Measurements from ENCODE around the gene SERPINB2.
A peak's percentile ranks its signal among the peaks of the same experiment; 100 is the strongest.
"Not testable (repeated sequence)": the region's sequence is repeated elsewhere in the genome, so short reads cannot be mapped to it uniquely, and the experiment has no call there.

Gene SERPINB2

GRCh38 chr18:63936932-63937393, 49.5 kb downstream of the SERPINB2 start:
- no peak for DNase-seq (ENCODE audit: low read depth)
- TF ChIP-seq CTCF (IDR thresholded peaks at IDR 0.05; ENCODE audit: control insufficient read depth, insufficient read depth, low read depth, low read length, missing control alignments) = no peak
- H3K4me3 ChIP-seq (ENCODE audit: control insufficient read depth, low read depth, low read length) = peak overlapping the region; percentile 80

- H3K4me3 ChIP-seq (ENCODE audit: control insufficient read depth, low read depth, low read length) = no peak overlapping the region
- DNase-seq (ENCODE audit: low read depth) = no peak
- no peak for TF ChIP-seq CTCF (IDR thresholded peaks at IDR 0.05; ENCODE audit: control insufficient read depth, insufficient read depth, low read depth, low read length, missing control alignments)
These were observed 52.5 kb downstream of the SERPINB2 start for GRCh38 chr18:63940008-63940407.

- DNase-seq (ENCODE audit: low read depth); H3K4me3 ChIP-seq (ENCODE audit: control insufficient read depth, low read depth, low read length): not testable (repeated sequence)
These were observed 53.1 kb downstream of the SERPINB2 start for GRCh38 chr18:63940543-63941050.

GRCh38 chr18:63947051-63947790, 59.7 kb downstream of the SERPINB2 start:
- no peak for TF ChIP-seq CTCF (IDR thresholded peaks at IDR 0.05; ENCODE audit: control insufficient read depth, insufficient read depth, low read depth, low read length, missing control alignments)
- no peak overlapping the region for H3K4me3 ChIP-seq (ENCODE audit: control insufficient read depth, low read depth, low read length)
- no peak for DNase-seq (ENCODE audit: low read depth)

GRCh38 chr18:63949068-63949737, 61.7 kb downstream of the SERPINB2 start, which contains the start of gene HMSD:
TSS of gene HMSD (plus strand) at chr18:63949301. CDS start at chr18:63953456, 4,155 bp downstream.
- DNase-seq (ENCODE audit: low read depth) = no peak
- TF ChIP-seq CTCF (IDR thresholded peaks at IDR 0.05; ENCODE audit: control insufficient read depth, insufficient read depth, low read depth, low read length, missing control alignments) = peak; percentile 30
- no peak within 1 kb of the TSS; the same call in 1 of the 2 replicates for H3K4me3 ChIP-seq (ENCODE audit: control insufficient read depth, low read depth, low read length)

- DNase-seq (ENCODE audit: low read depth) = no peak
- H3K4me3 ChIP-seq (ENCODE audit: control insufficient read depth, low read depth, low read length) = no peak overlapping the region
- TF ChIP-seq CTCF (IDR thresholded peaks at IDR 0.05; ENCODE audit: control insufficient read depth, insufficient read depth, low read depth, low read length, missing control alignments) = peak; percentile 54
These were observed 63.8 kb downstream of the SERPINB2 start for GRCh38 chr18:63951302-63951705.
